Memory B cell (primary cell): ENCODE data around the gene CDKN2AIPNL.

Experiments used
- ATAC-seq: fragments of 150-1000 bp; cut with Tn5 transposase; 2 replicates; pipeline ENCODE4 v1.10.0; 2021; ENCODE audit warnings: low read depth, mild to moderate bottlenecking, moderate library complexity
- DNase-seq, 2 donors: peaks; one replicate each; pipeline ENCODE4 v3.0.0; 2022; ENCODE audit warnings: low spot score in 2 of 2
- H3K27ac Mint-ChIP-seq: one replicate; pipeline ENCODE4 v1.8.0; 2022; ENCODE audit warnings: mild to moderate bottlenecking, moderate library complexity, mixed read lengths
- H3K27me3 Mint-ChIP-seq: one replicate; pipeline ENCODE4 v1.8.0; 2022; ENCODE audit warnings: mixed read lengths
- H3K36me3 Mint-ChIP-seq: one replicate; pipeline ENCODE4 v1.8.0; 2022; ENCODE audit warnings: mild to moderate bottlenecking, mixed read lengths
- H3K4me1 Mint-ChIP-seq: one replicate; pipeline ENCODE4 v1.8.0; 2022; ENCODE audit warnings: mixed read lengths
- H3K4me3 Mint-ChIP-seq: one replicate; pipeline ENCODE4 v1.8.0; 2022; ENCODE audit warnings: mild to moderate bottlenecking, moderate library complexity, mixed read lengths
- H3K9me3 Mint-ChIP-seq: one replicate; pipeline ENCODE4 v1.8.0; 2022; ENCODE audit warnings: mixed read lengths

CDKN2AIPNL gene

GRCh38 chr5:134411546-134412266 is at the start of gene CDKN2AIPNL:
Gene CDKN2AIPNL (minus strand): TSS chr5:134411881. CDS start chr5:134411854, 27 bp downstream.
- peak within 1 kb of the TSS; percentile 95 for H3K4me3 Mint-ChIP-seq
- H3K36me3 Mint-ChIP-seq, result no peaks in the 10 kb centered on the region
- no peaks in the 10 kb centered on the region for H3K9me3 Mint-ChIP-seq
- ATAC-seq (peak; percentile 99), DNase-seq (peak; percentile 90 to 93)
- H3K27me3 Mint-ChIP-seq, result no peaks in the 10 kb centered on the region
- H3K4me1 Mint-ChIP-seq, result peaks cover 22% of the 10 kb centered on the region
- peak within 1 kb of the TSS; percentile 89 for H3K27ac Mint-ChIP-seq

- H3K9me3 Mint-ChIP-seq, result no peaks in the 10 kb centered on the region
- peaks cover 11% of the 10 kb centered on the region for H3K4me1 Mint-ChIP-seq
- no peak for DNase-seq
- no peak overlapping the region for H3K27ac Mint-ChIP-seq
- no peak overlapping the region for H3K4me3 Mint-ChIP-seq
- no peaks in the 10 kb centered on the region for H3K36me3 Mint-ChIP-seq
- no peak for ATAC-seq
- no peaks in the 10 kb centered on the region for H3K27me3 Mint-ChIP-seq
Measured at GRCh38 chr5:134460551-134460950, 48.9 kb upstream of the CDKN2AIPNL start.

GRCh38 chr5:134459491-134459890 is 47.8 kb upstream of the CDKN2AIPNL start:
- no peaks in the 10 kb centered on the region for H3K36me3 Mint-ChIP-seq
- H3K4me3 Mint-ChIP-seq, result no peak overlapping the region
- peaks cover 6% of the 10 kb centered on the region for H3K4me1 Mint-ChIP-seq
- ATAC-seq, result no peak
- H3K27ac Mint-ChIP-seq, result no peak overlapping the region
- DNase-seq, result no peak
- no peaks in the 10 kb centered on the region for H3K27me3 Mint-ChIP-seq
- H3K9me3 Mint-ChIP-seq, result no peaks in the 10 kb centered on the region

GRCh38 chr5:134459010-134459403 is 47.3 kb upstream of the CDKN2AIPNL start:
- H3K27me3 Mint-ChIP-seq, result no peaks in the 10 kb centered on the region
- peaks cover 3% of the 10 kb centered on the region for H3K4me1 Mint-ChIP-seq
- no peaks in the 10 kb centered on the region for H3K36me3 Mint-ChIP-seq
- no peak overlapping the region for H3K4me3 Mint-ChIP-seq
- ATAC-seq, result no peak
- no peaks in the 10 kb centered on the region for H3K9me3 Mint-ChIP-seq
- H3K27ac Mint-ChIP-seq, result no peak overlapping the region
- DNase-seq, result no peak

GRCh38 chr5:134458234-134459009 is 46.7 kb upstream of the CDKN2AIPNL start:
- peaks cover 3% of the 10 kb centered on the region for H3K4me1 Mint-ChIP-seq

GRCh38 chr5:134457801-134458200 is 46.1 kb upstream of the CDKN2AIPNL start:
- H3K9me3 Mint-ChIP-seq, result no peaks in the 10 kb centered on the region
- ATAC-seq, result no peak
- peaks cover 3% of the 10 kb centered on the region for H3K4me1 Mint-ChIP-seq
- no peak overlapping the region for H3K27ac Mint-ChIP-seq
- H3K36me3 Mint-ChIP-seq, result no peaks in the 10 kb centered on the region
- H3K4me3 Mint-ChIP-seq, result no peak overlapping the region
- H3K27me3 Mint-ChIP-seq, result no peaks in the 10 kb centered on the region
- DNase-seq, result no peak

More at GRCh38 chr5:134458234-134459009, 46.7 kb upstream of the CDKN2AIPNL start:
- Mint-ChIP-seq H3K36me3 (no peaks in the 10 kb centered on the region), H3K27ac (no peak overlapping the region), H3K9me3 (no peaks in the 10 kb centered on the region), H3K4me3 (no peak overlapping the region), H3K27me3 (no peaks in the 10 kb centered on the region)
- DNase-seq (no peak), ATAC-seq (no peak)

- ATAC-seq (no peak), DNase-seq (no peak)
- no peak overlapping the region for H3K27ac Mint-ChIP-seq
- no peak overlapping the region for H3K4me3 Mint-ChIP-seq
- H3K9me3 Mint-ChIP-seq, result no peaks in the 10 kb centered on the region
- H3K4me1 Mint-ChIP-seq, result peaks cover 3% of the 10 kb centered on the region
- no peaks in the 10 kb centered on the region for H3K36me3 Mint-ChIP-seq
- H3K27me3 Mint-ChIP-seq, result no peaks in the 10 kb centered on the region
Measured at GRCh38 chr5:134456825-134457224, 45.1 kb upstream of the CDKN2AIPNL start.

GRCh38 chr5:134455466-134455865 is 43.8 kb upstream of the CDKN2AIPNL start:
- Mint-ChIP-seq H3K27ac (no peak overlapping the region), H3K4me3 (no peak overlapping the region), H3K36me3 (no peaks in the 10 kb centered on the region), H3K9me3 (no peaks in the 10 kb centered on the region), H3K4me1 (peaks cover under 1% of the 10 kb centered on the region), H3K27me3 (no peaks in the 10 kb centered on the region)
- ATAC-seq (no peak), DNase-seq (no peak)

- Mint-ChIP-seq H3K27me3 (no peaks in the 10 kb centered on the region), H3K36me3 (no peaks in the 10 kb centered on the region), H3K4me1 (peaks cover 11% of the 10 kb centered on the region), H3K27ac (no peak overlapping the region), H3K4me3 (no peak overlapping the region), H3K9me3 (no peaks in the 10 kb centered on the region)
- ATAC-seq (no peak), DNase-seq (no peak)
Measured at GRCh38 chr5:134453016-134453415, 41.3 kb upstream of the CDKN2AIPNL start.

GRCh38 chr5:134451936-134452505 is 40.3 kb upstream of the CDKN2AIPNL start:
- no peak for ATAC-seq
- Mint-ChIP-seq H3K27ac (no peak overlapping the region), H3K36me3 (no peaks in the 10 kb centered on the region)

GRCh38 chr5:134451225-134451935 is 39.7 kb upstream of the CDKN2AIPNL start:
- no peak for DNase-seq
- H3K4me3 Mint-ChIP-seq, result no peak overlapping the region
- no peak for ATAC-seq
- no peaks in the 10 kb centered on the region for H3K36me3 Mint-ChIP-seq
- H3K9me3 Mint-ChIP-seq, result no peaks in the 10 kb centered on the region
- peaks cover 25% of the 10 kb centered on the region for H3K4me1 Mint-ChIP-seq
- H3K27me3 Mint-ChIP-seq, result no peaks in the 10 kb centered on the region
- H3K27ac Mint-ChIP-seq, result no peak overlapping the region

More at GRCh38 chr5:134451936-134452505, 40.3 kb upstream of the CDKN2AIPNL start:
- no peaks in the 10 kb centered on the region for H3K27me3 Mint-ChIP-seq
- DNase-seq, result no peak
- H3K4me3 Mint-ChIP-seq, result no peak overlapping the region
- no peaks in the 10 kb centered on the region for H3K9me3 Mint-ChIP-seq
- H3K4me1 Mint-ChIP-seq, result peaks cover 20% of the 10 kb centered on the region

GRCh38 chr5:134450374-134450773 is 38.7 kb upstream of the CDKN2AIPNL start:
- Mint-ChIP-seq H3K4me3 (no peak overlapping the region), H3K36me3 (no peaks in the 10 kb centered on the region), H3K27me3 (no peaks in the 10 kb centered on the region), H3K4me1 (peaks cover 30% of the 10 kb centered on the region), H3K27ac (no peak overlapping the region), H3K9me3 (no peaks in the 10 kb centered on the region)
- ATAC-seq (no peak), DNase-seq (no peak)

GRCh38 chr5:134449167-134449566 is 37.5 kb upstream of the CDKN2AIPNL start:
- H3K9me3 Mint-ChIP-seq, result no peaks in the 10 kb centered on the region
- no peaks in the 10 kb centered on the region for H3K36me3 Mint-ChIP-seq
- peak overlapping the region; percentile 90 for H3K27ac Mint-ChIP-seq
- H3K4me3 Mint-ChIP-seq, result no peak overlapping the region
- H3K4me1 Mint-ChIP-seq, result peaks cover 37% of the 10 kb centered on the region
- H3K27me3 Mint-ChIP-seq, result no peaks in the 10 kb centered on the region
- no peak for ATAC-seq
- no peak for DNase-seq
